ENCODE measurements around the gene PRKN.

The PRKN gene

GRCh38 chr6:161654209-161654608, 1073.4 kb downstream of the PRKN start:
- DNase-seq (ENCODE audit: low spot score): no peak

- DNase-seq (ENCODE audit: low spot score): no peak
These were observed 1075.6 kb downstream of the PRKN start for GRCh38 chr6:161651949-161652348.

GRCh38 chr6:161649841-161650240, 1077.7 kb downstream of the PRKN start:
- no peak for DNase-seq (ENCODE audit: low spot score)

- DNase-seq (ENCODE audit: low spot score): no peak
These were observed 1078.5 kb downstream of the PRKN start for GRCh38 chr6:161649068-161649467.

- no peak for DNase-seq (ENCODE audit: low spot score)
These were observed 1080.3 kb downstream of the PRKN start for GRCh38 chr6:161647234-161647633.

GRCh38 chr6:161644521-161644920, 1083.0 kb downstream of the PRKN start:
- DNase-seq (ENCODE audit: low spot score): no peak

GRCh38 chr6:161641175-161641574, 1086.4 kb downstream of the PRKN start:
- no peak for DNase-seq (ENCODE audit: low spot score)

- DNase-seq (ENCODE audit: low spot score): no peak
These were observed 1087.8 kb downstream of the PRKN start for GRCh38 chr6:161639772-161640171.

GRCh38 chr6:161637658-161638057, 1089.9 kb downstream of the PRKN start:
- no peak for DNase-seq (ENCODE audit: low spot score)

- DNase-seq (ENCODE audit: low spot score): no peak
These were observed 1090.6 kb downstream of the PRKN start for GRCh38 chr6:161636882-161637430.

GRCh38 chr6:161635975-161636374, 1091.6 kb downstream of the PRKN start:
- no peak for DNase-seq (ENCODE audit: low spot score)

- no peak for DNase-seq (ENCODE audit: low spot score)
These were observed 1092.7 kb downstream of the PRKN start for GRCh38 chr6:161634916-161635315.

- peak; percentile 68 for DNase-seq (ENCODE audit: low spot score)
These were observed 1095.8 kb downstream of the PRKN start for GRCh38 chr6:161631676-161632194.

GRCh38 chr6:161630674-161631073, 1096.9 kb downstream of the PRKN start:
- peak; percentile 34 for DNase-seq (ENCODE audit: low spot score)

- peak; percentile 3 for DNase-seq (ENCODE audit: low spot score)
These were observed 1101.4 kb downstream of the PRKN start for GRCh38 chr6:161626132-161626676.

- no peak for DNase-seq (ENCODE audit: low spot score)
These were observed 1103.5 kb downstream of the PRKN start for GRCh38 chr6:161624111-161624510.

- no peak for DNase-seq (ENCODE audit: low spot score)
These were observed 1104.8 kb downstream of the PRKN start for GRCh38 chr6:161622779-161623178.

- peak; percentile 80 for DNase-seq (ENCODE audit: low spot score)
These were observed 1108.6 kb downstream of the PRKN start for GRCh38 chr6:161618831-161619454.

GRCh38 chr6:161613711-161614110, 1113.9 kb downstream of the PRKN start:
- no peak for DNase-seq (ENCODE audit: low spot score)

GRCh38 chr6:161608771-161609170, 1118.8 kb downstream of the PRKN start:
- DNase-seq (ENCODE audit: low spot score): no peak

- DNase-seq (ENCODE audit: low spot score): no peak
These were observed 1119.8 kb downstream of the PRKN start for GRCh38 chr6:161607696-161608297.

- no peak for DNase-seq (ENCODE audit: low spot score)
These were observed 1125.2 kb downstream of the PRKN start for GRCh38 chr6:161602359-161602758.

- DNase-seq (ENCODE audit: low spot score): no peak
These were observed 1128.7 kb downstream of the PRKN start for GRCh38 chr6:161598896-161599295.
